RCC 7860 (cell line): ENCODE measurements around the gene PRG3.
"Not testable (repeated sequence)": the region's sequence is repeated elsewhere in the genome, so short reads cannot be mapped to it uniquely, and the experiment has no call there.

ENCODE experiments used
- DNase-seq: peaks from one replicate; pipeline ENCODE4 v3.0.0-alpha.2; 2015; ENCODE audit warnings: low spot score
- FAIRE-seq: peaks from 2 replicates; lab custom pipeline; 2012; peaks lifted over from hg19 to GRCh38; lab: Jason Lieb, UNC

PRG3 gene

DNA sequence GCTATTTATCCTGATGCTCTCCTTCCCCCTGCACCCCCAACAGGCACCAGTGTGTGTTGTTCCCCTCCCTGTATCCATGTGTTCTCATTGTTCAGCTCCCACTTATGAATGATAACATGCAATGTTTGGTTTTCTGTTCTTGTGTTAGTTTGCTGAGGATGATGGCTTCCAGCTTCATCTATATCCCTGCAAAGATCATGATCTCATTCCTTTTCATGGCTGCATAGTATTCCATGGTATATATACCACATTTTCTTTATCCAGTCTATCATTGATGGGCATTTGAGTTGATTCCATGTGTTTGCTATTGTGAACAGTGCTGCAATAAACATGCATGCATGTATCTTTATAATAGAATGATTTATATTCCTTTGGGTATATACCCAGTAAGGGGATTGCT, 19.5 kb downstream of the PRG3 start:
- FAIRE-seq, DNase-seq: not testable (repeated sequence)

DNA sequence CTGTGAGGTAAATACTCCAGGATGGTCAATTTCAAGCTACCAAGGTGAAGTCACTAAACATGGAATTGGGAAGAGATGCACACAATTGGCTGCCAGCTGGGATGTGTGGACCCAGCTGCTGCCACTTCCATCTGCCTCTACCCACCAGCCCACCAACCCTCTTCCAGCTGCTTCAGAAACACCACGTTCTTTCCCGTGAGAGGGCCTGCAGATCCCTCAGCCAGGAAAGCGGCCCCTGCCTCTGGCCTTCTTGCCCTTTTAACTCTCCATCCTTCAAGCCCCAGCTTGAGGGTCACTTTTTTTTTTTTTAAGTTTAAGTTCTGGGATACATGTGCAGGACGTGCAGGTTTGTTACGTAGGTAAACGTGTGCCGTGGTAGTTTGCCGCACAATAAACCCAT, 20.0 kb downstream of the PRG3 start:
- DNase-seq (no peak), FAIRE-seq (no peak)

GRCh38 chr11:57359896-57360690, 20.9 kb downstream of the PRG3 start:
- FAIRE-seq: no peak
- DNase-seq: no peak

- no peak for DNase-seq
- FAIRE-seq: no peak
Observed at GRCh38 chr11:57359396-57359795, 21.6 kb downstream of the PRG3 start.

DNA sequence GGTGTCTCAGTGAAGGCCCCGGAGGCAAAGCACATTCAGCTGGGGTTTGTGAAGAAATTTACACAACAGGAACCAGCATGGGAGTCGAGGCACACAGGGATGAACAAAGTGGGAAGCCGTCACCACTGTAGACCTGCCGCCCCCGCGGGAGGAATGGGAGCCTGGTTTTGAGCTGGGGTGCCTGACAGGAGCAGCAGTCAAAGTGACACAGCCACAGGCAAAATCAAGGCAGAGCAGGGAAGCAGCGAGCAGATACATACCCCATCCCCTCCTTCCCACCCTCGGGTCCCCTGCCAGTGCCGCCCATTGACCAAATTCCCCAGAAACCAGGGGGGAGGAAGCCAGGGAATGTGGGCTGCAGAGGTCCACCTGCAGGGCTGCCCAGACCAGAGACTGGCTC, 22.0 kb downstream of the PRG3 start:
- DNase-seq: no peak
- FAIRE-seq: no peak

DNA sequence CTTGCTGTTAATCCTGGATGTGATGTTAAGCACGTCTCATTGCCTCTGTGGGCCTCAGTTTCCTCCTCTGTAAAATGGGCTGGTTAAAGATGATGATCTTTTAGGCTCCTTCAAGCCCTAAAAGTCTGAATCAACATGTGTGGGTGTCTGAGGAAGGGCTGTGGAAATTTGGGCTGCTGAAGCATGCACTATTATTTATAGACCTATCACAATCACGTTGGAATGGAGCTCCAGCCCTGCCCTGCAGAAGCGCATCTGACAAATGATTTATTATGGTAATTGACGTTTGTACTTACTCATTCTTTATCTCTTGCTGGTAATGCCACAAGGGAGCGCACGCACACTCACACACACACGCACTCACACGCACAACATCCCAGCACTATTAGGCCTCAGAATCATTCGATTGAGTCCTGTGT, 22.4 kb downstream of the PRG3 start:
- DNase-seq (no peak), FAIRE-seq (no peak)

- no peak for DNase-seq
- no peak for FAIRE-seq
Observed at GRCh38 chr11:57357856-57358255, 23.1 kb downstream of the PRG3 start.

DNA sequence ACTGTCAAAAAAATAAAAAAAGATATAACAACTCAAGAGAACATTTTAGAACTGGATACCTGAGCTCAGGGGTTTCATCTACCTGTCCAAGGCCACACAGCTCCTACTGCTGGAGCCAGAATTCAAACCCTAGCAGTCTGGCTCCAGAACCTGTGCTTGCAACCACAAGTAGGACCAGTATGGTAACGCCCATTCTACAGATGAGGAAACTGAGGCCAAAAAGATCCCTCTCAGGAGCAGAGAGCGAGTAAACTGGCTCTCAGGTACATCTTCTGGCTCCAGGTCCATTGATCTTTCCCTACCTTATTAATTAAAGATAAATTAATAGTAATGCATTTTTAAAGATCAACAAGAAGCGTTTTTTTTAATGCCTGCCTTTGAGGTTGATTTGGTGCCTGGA, 23.6 kb downstream of the PRG3 start:
- DNase-seq (no peak), FAIRE-seq (no peak)

DNA sequence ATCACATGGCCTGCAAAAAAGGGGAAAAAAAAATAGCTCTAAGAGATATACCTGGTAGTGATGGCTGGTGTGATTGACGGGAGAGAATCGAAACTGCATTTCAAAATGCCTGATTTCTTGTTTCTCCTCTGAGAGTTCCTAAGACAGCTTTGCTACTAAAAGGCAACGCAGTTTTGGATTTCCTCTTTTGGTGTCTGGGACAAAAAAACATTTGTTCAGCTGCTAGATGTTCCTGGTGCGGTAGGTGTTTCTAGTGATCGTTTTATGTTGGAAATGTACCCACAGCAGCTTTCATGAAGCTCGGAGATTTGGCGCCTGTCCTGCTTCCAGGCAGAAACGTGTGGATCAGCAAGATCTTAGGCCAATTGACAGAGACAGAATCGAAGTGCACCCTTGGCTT, 24.7 kb downstream of the PRG3 start:
- FAIRE-seq: no peak

DNA sequence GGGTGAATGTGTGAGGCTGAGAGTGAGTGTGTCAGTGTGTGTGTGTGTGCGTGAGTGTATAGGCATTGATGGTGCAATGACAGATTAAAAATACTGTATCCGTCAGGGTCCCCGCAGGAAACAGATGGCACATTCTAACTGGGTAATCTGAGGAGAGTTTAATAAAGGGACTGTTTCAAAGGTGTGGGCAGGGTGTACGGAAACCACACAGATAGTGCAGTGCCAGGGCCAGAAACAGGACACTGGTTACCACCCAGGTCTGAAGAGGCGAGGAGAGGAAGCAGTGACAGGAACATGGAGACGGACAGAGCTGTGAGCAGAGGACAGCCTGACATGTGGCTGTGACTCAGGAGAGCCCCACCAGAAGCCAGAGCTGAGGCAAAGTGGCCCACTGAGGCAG, 26.3 kb downstream of the PRG3 start:
- FAIRE-seq: no peak

More for the DNA sequence above, 24.7 kb downstream of the PRG3 start:
- DNase-seq: no peak

DNA sequence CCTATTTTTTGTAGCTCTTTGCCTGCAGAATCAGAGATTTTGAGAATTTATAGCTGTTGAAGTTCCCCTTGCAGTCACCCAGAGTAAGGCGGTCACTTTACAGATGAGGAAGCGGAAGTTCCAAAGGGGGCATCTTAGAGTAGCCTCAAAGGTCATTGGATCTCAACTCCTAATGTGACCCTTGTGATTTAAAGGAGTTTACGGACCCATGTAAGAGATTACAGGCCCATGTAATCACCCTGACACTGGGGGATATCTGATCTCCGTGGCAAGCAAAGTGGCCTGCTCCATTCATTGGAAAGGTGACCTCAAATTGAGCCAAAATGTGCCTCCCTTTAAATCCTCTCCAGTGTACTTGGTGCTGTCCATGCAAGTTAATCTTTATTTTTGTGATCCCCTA, 27.1 kb downstream of the PRG3 start:
- no peak for DNase-seq
- no peak for FAIRE-seq

More for the DNA sequence above, 26.3 kb downstream of the PRG3 start:
- no peak for DNase-seq

DNA sequence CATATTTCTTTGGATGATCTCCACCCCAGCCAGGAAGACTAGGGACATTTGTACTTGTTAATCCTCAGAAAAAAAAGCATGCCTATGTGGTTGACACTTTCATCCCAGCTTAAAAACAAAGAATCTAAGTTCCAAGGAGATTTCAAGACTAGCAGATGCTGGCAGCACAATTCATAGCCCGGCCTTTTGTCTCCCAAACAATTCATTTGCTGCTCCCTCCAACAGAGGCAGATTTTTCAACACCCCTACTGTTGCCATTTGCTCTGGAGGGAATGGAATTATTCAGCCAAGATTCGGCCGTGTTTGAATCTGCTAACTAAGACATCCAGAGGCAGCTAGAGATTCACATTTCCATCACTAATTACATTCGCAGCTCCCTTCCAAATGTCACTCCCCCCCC, 27.5 kb downstream of the PRG3 start:
- no peak for DNase-seq
- no peak for FAIRE-seq

DNA sequence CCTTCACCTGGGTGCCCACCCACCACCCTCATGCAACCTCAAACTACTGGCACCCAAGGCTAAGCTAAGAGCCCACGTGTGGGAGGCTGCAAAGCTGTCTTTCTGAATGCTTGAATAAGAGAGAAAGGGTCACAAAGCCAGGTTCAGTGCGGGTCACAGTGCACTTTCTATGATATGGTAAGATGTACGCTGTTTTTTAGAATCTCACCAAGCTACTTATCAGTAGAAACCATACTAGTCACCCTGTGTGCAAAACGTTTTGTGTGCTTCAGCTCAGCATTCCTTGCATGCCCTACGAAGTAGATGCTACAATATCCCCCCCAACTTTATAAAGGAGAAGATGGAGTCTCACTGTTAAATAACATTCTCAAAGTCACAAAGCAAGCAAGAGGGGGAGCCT, 27.9 kb downstream of the PRG3 start:
- FAIRE-seq (no peak), DNase-seq (no peak)

- FAIRE-seq (no peak), DNase-seq (peak; percentile 48)
Observed at GRCh38 chr11:57349491-57350274, 31.3 kb downstream of the PRG3 start.

- FAIRE-seq: no peak
- peak; percentile 25 for DNase-seq
Observed at GRCh38 chr11:57348636-57349313, 32.2 kb downstream of the PRG3 start.

DNA sequence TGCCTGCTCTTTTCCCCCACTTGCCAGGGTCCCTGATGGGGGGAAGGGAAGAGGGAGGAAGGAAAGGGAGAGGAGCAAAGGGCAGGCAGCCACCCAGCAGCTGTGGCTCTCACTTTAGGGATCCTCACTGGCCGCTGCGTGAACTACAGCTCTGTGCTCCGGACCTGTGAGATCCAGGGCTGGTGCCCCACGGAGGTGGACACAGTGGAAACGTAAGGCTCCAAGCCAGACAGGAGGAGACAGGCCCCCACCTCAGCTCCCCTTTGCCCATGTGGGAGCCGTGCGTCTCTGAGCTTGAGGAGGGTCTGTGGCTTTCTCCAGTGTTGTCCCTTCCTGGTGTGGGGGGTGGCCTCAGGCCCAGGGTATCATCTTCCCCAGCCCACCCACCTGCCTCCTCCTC, 32.9 kb downstream of the PRG3 start:
- FAIRE-seq: no peak

DNA sequence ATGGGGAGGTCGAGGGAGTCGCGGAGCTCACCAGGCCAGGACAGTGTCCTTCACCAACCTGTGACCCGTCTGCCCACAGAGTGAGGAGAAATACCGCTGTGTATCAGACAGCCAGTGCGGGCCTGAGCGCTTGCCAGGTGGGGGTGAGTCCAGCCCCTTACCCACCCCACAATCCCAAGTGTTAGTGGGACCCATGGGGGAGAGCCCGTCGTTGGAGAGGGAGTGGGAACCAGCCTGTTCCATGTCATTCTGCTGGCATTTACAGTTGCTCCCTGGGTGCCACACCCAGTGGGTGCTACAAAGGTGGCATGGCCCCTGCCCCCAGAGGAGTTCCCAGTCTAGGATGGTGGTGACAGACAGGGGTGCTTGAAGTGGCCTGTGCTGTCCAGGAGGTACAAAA, 33.6 kb downstream of the PRG3 start:
- no peak for DNase-seq
- no peak for FAIRE-seq

More for the DNA sequence above, 32.9 kb downstream of the PRG3 start:
- no peak for DNase-seq

DNA sequence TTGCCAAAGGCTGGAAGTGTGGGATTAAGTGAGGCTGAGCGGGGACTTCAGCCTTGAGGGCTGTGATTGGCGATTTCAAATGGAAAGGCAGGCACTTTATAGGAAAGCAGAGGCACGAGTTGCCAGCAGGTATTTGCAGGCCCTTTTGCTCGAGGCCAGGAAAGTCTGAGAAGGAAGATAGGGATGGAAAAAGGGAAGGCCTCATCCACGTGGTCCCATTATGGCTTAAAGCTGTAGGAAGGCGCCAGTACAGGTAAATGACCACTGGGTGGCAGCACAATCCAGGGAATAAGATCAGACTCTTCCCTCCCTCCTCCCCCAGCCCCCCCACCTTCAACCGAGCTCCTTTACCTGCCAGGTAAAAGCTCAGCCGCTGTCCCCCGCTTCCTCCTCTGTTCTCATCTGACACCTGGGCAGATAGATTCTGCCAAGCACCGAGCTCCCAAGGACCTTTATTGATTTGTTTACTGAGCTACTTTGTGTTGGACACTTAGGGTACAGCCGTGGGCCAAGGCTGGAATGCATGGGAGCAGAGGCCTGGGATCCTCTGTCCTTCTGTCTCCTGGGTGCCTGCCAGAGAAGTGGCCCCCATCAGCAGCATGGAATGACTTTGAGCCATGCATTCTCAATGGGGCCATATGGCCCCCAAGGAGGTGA, 35.3 kb downstream of the PRG3 start:
- FAIRE-seq: no peak
- DNase-seq: peak; percentile 47

- DNase-seq (no peak), FAIRE-seq (no peak)
Observed at GRCh38 chr11:57344826-57345225, 36.1 kb downstream of the PRG3 start.

DNA sequence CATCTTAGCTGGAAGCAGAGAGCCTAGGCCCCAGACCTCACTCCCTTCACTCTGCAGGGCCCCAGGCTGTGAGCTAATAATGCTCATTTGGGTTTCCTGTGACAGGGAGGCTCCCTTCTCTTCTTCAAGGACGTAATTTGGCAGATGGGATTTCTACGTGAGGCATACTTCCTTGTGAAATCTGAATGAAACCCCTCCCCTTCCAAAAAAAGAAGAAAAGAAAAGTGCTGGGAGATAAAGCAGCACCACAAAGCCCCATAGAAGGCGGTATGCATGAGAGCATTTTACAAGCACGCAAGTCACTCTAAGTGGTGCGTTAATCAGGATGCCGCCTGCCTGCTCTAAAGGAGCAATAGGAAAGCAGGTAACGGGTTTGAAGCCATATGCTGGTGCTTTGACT, 37.1 kb downstream of the PRG3 start:
- DNase-seq (no peak), FAIRE-seq (no peak)

DNA sequence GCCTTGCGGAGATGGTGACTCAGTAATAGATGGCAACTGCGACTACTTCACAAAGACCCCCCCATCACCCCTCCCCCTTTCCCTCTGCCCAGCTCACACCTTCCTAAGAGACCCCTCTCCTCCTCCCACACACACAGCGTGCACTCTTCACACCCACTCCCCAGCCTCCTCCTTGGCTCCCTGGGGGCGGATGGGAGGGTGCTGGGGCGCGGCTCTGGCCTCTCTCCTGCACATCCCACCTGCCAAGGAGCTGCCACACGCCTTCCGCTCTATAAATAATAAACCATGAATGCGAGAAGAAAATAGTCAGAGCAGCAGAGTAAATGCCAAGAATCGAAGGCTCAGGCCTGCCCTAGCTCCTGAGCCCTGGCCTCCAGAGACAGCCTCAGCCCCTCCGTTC, 38.2 kb downstream of the PRG3 start:
- no peak for FAIRE-seq

More for the DNA sequence above, 38.2 kb downstream of the PRG3 start:
- DNase-seq: no peak
